K562 (cell line): ENCODE measurements around the gene OMG.

Source experiments
- CEBPZ ChIP-seq: fragments of 150-350 bp; IDR thresholded peaks from 2 replicates; pipeline ENCODE4 v1.6.1; 2014; ENCODE audit warnings: low read depth, mild to moderate bottlenecking, low read length, borderline replicate concordance
- CTCF ChIP-seq, 3 experiments: IDR thresholded peaks in 2 of 3; conservative IDR thresholded peaks in 1 of 3; 2 replicates each; pipeline ENCODE4 v1.5.1; 2011 to 2012; ENCODE audit warnings: low read length in 3 of 3, mild to moderate bottlenecking in 3 of 3, control low read depth in 2 of 3, improper control_type of control experiment in 1 of 3, inconsistent platforms in 1 of 3, low read depth in 1 of 3, mixed read lengths in 1 of 3, moderate library complexity in 1 of 3; ENCODE audit not compliant: insufficient read depth in 2 of 3
- ELK1 ChIP-seq: sonication (generic); formaldehyde crosslinking; IDR thresholded peaks from 2 replicates; pipeline ENCODE4 v1.8.1; 2022; ENCODE audit warnings: missing genetic modification reagents
- EZH2 ChIP-seq: IDR thresholded peaks from 2 replicates; pipeline ENCODE4 v1.6.1; 2012; ENCODE audit warnings: low read depth, mild to moderate bottlenecking, inconsistent platforms, low read length, borderline replicate concordance
- HIVEP1 ChIP-seq: fragments of 250-450 bp; sonication (Bioruptor Pico); IDR thresholded peaks from 2 replicates; pipeline ENCODE4 v1.4.0; 2020; ENCODE audit warnings: mild to moderate bottlenecking
- NR1H2 ChIP-seq: sonication (generic); formaldehyde crosslinking; IDR thresholded peaks from 2 replicates; pipeline ENCODE4 v1.4.0; 2020; ENCODE audit warnings: mild to moderate bottlenecking, missing genetic modification reagents
- PHF20 ChIP-seq: fragments of 450-650 bp; IDR thresholded peaks from 2 replicates; pipeline ENCODE4 v1.6.1; 2018; ENCODE audit not compliant: partially characterized antibody
- SIN3A ChIP-seq, 2 experiments: fragments of 150-350 bp in 1 of 2; IDR thresholded peaks; 2 replicates each; pipeline ENCODE4 v1.6.1; 2011 to 2016; ENCODE audit warnings: borderline replicate concordance in 2 of 2, low read depth in 2 of 2, low read length in 2 of 2, mild to moderate bottlenecking in 2 of 2, moderate library complexity in 2 of 2; ENCODE audit not compliant: control insufficient read depth in 1 of 2

GRCh38 chr17:31309556-31309955 is 12.5 kb upstream of the OMG start:
- TF ChIP-seq HIVEP1 (no peak), PHF20 (no peak), CEBPZ (no peak), ELK1 (CRISPR knock-in tag) (no peak), EZH2 (no peak), CTCF (IDR thresholded peaks at IDR 0.05 in 2 of 3, conservative IDR thresholded peaks at IDR 0.05 in 1 of 3; ENCODE audit: insufficient read depth in 2 of 3, low read depth in 1 of 3, low read length in 3 of 3) (no peak), SIN3A (IDR thresholded peaks at IDR 0.05; ENCODE audit: borderline replicate concordance in 2 of 2, control insufficient read depth in 1 of 2, low read depth in 2 of 2, low read length in 2 of 2) (no peak), NR1H2 (CRISPR knock-in tag) (no peak)
